ENCODE data around the gene PLPPR2.
"Not testable (repeated sequence)": the region's sequence is repeated elsewhere in the genome, so short reads cannot be mapped to it uniquely, and the experiment has no call there.

The PLPPR2 gene

GRCh38 chr19:11340099-11340467, 15.1 kb upstream of the PLPPR2 start:
- not testable (repeated sequence) for DNase-seq

- no peak for DNase-seq
These were observed 12.8 kb upstream of the PLPPR2 start for GRCh38 chr19:11342429-11342828.

GRCh38 chr19:11345122-11345803, 10.0 kb upstream of the PLPPR2 start:
- DNase-seq: no peak

- DNase-seq: peak; percentile 98
These were observed 8.9 kb upstream of the PLPPR2 start, which contains the start of the genes CCDC159 and TMEM205 for GRCh38 chr19:11346104-11346940. TSS of gene CCDC159 (plus strand) at chr19:11346519. CDS start at chr19:11346607, 88 bp downstream. TSS of gene TMEM205 (minus strand) at chr19:11346268. CDS start at chr19:11345619, 649 bp downstream.

GRCh38 chr19:11347546-11348039, 7.6 kb upstream of the PLPPR2 start:
- DNase-seq: no peak

- DNase-seq: no peak
These were observed 6.1 kb upstream of the PLPPR2 start for GRCh38 chr19:11349171-11349570.

- DNase-seq: not testable (repeated sequence)
These were observed 1.1 kb upstream of the PLPPR2 start for GRCh38 chr19:11354102-11354501.

GRCh38 chr19:11356074-11356397, 804 bp downstream of the PLPPR2 start:
- DNase-seq: no peak

GRCh38 chr19:11356676-11357550, 1.7 kb downstream of the PLPPR2 start:
- DNase-seq: no peak

GRCh38 chr19:11359421-11359820, 4.2 kb downstream of the PLPPR2 start:
- DNase-seq: no peak

- no peak for DNase-seq
These were observed 6.0 kb downstream of the PLPPR2 start for GRCh38 chr19:11361037-11361770.

GRCh38 chr19:11361771-11362731, 6.8 kb downstream of the PLPPR2 start:
- no peak for DNase-seq

GRCh38 chr19:11363881-11364280, 8.6 kb downstream of the PLPPR2 start:
- DNase-seq: no peak

GRCh38 chr19:11364296-11364904, 9.2 kb downstream of the PLPPR2 start:
- DNase-seq: no peak

GRCh38 chr19:11364935-11365334, 9.7 kb downstream of the PLPPR2 start:
- no peak for DNase-seq

GRCh38 chr19:11365557-11366117, 10.4 kb downstream of the PLPPR2 start:
- DNase-seq: no peak

- no peak for DNase-seq
These were observed 12.3 kb downstream of the PLPPR2 start for GRCh38 chr19:11367528-11367927.

GRCh38 chr19:11370744-11371143, 15.5 kb downstream of the PLPPR2 start:
- DNase-seq: no peak

- peak; percentile 30 for DNase-seq
These were observed 18.1 kb downstream of the PLPPR2 start for GRCh38 chr19:11373166-11373884.
